ENCODE data around the gene GPRIN2. TPM values are rescaled to one million over a fixed set of nuclear protein-coding genes. Genes with fewer than 3 reads are reported as not detected.

GPRIN2 gene
- total RNA-seq, 1 experiment from 2014 or later, result 10.5 TPM

- Histone ChIP-seq H4K20me1 (ENCODE audit: control insufficient read depth, insufficient read depth, insufficient read length) (no peaks in the 10 kb centered on the region), H3T11ph (ENCODE audit: low read length) (no peak overlapping the region), H4K8ac (replicated peaks; ENCODE audit: insufficient read length, low read depth, low read length) (no peak overlapping the region), H3K23me2 (ENCODE audit: insufficient read length, low read depth, low read length, poor library complexity, severe bottlenecking) (no peaks in the 10 kb centered on the region), H2BK5ac (ENCODE audit: insufficient read length, low read length) (no peak overlapping the region), H3K79me2 (ENCODE audit: insufficient read depth, low read length) (no peaks in the 10 kb centered on the region), H2AK5ac (ENCODE audit: insufficient read length, low read length) (no peak overlapping the region), H3K18ac (ENCODE audit: insufficient read length, low read depth, low read length) (no peak overlapping the region), H3K9me3 (ENCODE audit: control insufficient read depth, low read depth, low read length) (no peaks in the 10 kb centered on the region), H3K23ac (ENCODE audit: insufficient read length, low read depth, low read length) (no peak overlapping the region), H3K27me3 (ENCODE audit: insufficient read depth, low read length) (no peaks in the 10 kb centered on the region), H3K14ac (ENCODE audit: insufficient read depth, low read length) (no peak overlapping the region; the same call in 1 of the 2 replicates), H2BK120ac (ENCODE audit: low read depth, low read length, poor library complexity, severe bottlenecking) (no peak overlapping the region), H3K79me1 (ENCODE audit: insufficient read depth, low read depth, low read length, poor library complexity, severe bottlenecking) (no peaks in the 10 kb centered on the region), H2BK15ac (ENCODE audit: low read depth, low read length) (no peak overlapping the region), H3K4me1 (ENCODE audit: insufficient read depth, low read length) (no peaks in the 10 kb centered on the region), H4K5ac (ENCODE audit: insufficient read length, low read depth, low read length) (no peak overlapping the region), H2BK20ac (ENCODE audit: low read depth, low read length, poor library complexity, severe bottlenecking) (no peak overlapping the region), H4K91ac (ENCODE audit: insufficient read length, low read depth, low read length) (no peak overlapping the region), H2AFZ (ENCODE audit: low read length) (no peak overlapping the region), H3K4ac (ENCODE audit: low read depth, low read length) (no peak overlapping the region), H2BK12ac (ENCODE audit: insufficient read length, low read depth, low read length) (no peak overlapping the region), H3K4me2 (ENCODE audit: insufficient read depth, insufficient read length, low read length) (no peak overlapping the region), H3K27ac (ENCODE audit: insufficient read length, low read depth, low read length) (no peak overlapping the region), H3K56ac (ENCODE audit: insufficient read length, low read depth, low read length) (no peak overlapping the region), H3K9ac (ENCODE audit: extremely low read depth, insufficient read length, low read length) (no peak overlapping the region)
- Mint-ChIP-seq H3K27me3 (ENCODE audit: low read depth) (peaks cover 2% of the 10 kb centered on the region), H3K4me1 (peaks cover 8 to 9% of the 10 kb centered on the region in 2 experiments), H3K27ac (no peak overlapping the region), H3K36me3 (ENCODE audit: insufficient read depth in 1 of 3, low read depth in 3 of 3) (peaks cover 0 to 3% (median 0%) of the 10 kb centered on the region in 3 experiments; a peak in 1 of 7 replicates), H3K4me3 (no peak overlapping the region), H3K9me3 (no peaks in the 10 kb centered on the region)
- DNase-seq, result peak; percentile 31
- WGBS (ENCODE audit: extremely low coverage, insufficient read length, low lambda C conversion rate), result no CpG with 5 or more reads among the region's 7 CpGs
- TF ChIP-seq CTCF (conservative IDR thresholded peaks at IDR 0.05), result no peak
These were observed 7.9 kb downstream of the GPRIN2 start for GRCh38 chr10:46548498-46549090.

Data from H9 (cell line).